GM12801 (cell line): ENCODE data around the gene FAM3C.

ENCODE experiments used
- TF ChIP-seq, protein P1 (sequence below): IDR thresholded peaks from one replicate; pipeline ENCODE4 v1.5.1; 2011; ENCODE audit warnings: control low read depth; ENCODE audit not compliant: insufficient read length; ENCODE audit errors: extremely low read depth

The FAM3C gene

DNA sequence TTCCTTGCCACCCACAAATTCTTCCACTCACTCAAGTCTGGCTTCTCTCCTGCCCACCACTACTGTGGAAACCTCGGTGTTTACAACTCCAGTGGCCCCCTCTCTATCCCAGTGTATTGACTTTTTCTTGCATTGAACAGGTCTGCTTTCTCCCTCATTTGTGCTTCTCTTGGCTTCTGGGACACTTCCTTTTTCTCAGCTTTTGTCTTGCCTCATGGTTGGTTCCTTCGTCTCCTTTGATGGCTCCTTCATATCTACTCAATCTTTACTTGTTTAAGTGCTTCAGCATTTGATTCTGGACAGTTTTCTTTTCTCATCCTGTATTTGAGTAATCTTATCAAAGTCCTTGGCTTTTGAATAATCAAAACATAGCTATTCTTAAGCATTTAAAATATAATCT, 35.9 kb upstream of the FAM3C start:
- TF ChIP-seq, protein P1, sequence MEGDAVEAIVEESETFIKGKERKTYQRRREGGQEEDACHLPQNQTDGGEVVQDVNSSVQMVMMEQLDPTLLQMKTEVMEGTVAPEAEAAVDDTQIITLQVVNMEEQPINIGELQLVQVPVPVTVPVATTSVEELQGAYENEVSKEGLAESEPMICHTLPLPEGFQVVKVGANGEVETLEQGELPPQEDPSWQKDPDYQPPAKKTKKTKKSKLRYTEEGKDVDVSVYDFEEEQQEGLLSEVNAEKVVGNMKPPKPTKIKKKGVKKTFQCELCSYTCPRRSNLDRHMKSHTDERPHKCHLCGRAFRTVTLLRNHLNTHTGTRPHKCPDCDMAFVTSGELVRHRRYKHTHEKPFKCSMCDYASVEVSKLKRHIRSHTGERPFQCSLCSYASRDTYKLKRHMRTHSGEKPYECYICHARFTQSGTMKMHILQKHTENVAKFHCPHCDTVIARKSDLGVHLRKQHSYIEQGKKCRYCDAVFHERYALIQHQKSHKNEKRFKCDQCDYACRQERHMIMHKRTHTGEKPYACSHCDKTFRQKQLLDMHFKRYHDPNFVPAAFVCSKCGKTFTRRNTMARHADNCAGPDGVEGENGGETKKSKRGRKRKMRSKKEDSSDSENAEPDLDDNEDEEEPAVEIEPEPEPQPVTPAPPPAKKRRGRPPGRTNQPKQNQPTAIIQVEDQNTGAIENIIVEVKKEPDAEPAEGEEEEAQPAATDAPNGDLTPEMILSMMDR: no peak

DNA sequence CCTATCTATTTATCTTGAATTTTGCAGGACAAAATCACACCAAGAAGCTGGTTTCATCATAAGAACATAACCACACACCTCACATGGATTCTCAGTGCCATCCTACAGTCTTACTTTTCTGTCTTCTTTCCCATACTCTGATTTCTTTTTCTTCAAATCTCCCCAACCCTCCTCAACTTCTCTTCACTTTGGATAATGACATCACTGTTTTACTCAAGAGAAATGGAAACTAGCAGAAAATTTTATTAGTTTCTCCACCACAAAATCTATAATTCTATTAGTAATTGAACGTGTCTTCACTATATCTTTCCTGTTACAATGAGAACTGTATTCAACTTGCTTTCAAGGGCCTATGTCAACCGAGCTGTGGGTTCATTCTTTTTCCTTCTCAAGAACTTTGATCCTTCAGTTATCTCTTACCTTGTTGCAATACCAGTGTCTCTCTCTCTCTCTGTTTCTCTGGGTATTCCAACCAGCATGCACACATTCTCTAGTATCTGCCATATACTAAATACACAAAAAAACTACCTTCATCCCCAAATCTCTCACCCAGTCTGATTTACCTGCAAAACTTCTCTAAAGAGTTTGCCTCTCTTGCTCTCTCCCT, 35.4 kb upstream of the FAM3C start:
- TF ChIP-seq, protein P1: no peak

DNA sequence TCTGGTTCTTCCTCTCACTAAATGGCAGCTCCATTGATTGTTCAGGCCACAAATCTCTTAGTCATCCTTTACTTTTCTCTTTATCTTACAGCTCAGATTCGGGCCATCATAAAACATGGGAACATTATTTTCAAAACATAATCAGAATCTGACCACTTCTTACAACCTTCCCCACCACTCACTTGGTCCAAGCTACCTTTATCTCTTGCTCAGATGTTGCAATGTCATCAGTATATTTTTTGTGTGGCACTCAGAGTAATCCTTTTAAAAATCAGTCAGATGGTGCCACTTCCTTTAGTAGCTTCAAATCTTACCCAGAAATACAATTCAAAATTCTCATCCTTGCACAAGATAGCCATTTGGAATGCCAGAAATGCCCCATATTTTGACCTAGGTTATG, 34.5 kb upstream of the FAM3C start:
- TF ChIP-seq, protein P1: no peak

DNA sequence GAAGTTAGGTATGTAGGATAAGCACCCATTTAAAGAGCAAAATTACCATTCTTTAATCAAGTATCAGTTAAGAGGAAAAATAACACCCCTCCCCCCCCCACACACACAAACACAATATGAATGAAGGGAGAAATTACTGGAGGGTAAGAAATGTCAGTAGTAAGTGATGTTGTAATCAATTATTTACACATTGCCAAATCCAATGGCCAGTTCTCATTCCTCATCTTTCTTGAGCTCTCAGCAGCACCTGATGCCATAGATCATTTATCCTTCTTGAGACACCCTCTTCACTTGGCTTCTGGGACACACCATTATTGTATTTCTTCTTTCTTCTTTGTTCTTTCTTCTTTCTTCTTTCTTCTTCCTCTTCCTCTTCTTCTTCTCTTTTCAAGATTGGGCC, 33.7 kb upstream of the FAM3C start:
- TF ChIP-seq, protein P1: no peak

DNA sequence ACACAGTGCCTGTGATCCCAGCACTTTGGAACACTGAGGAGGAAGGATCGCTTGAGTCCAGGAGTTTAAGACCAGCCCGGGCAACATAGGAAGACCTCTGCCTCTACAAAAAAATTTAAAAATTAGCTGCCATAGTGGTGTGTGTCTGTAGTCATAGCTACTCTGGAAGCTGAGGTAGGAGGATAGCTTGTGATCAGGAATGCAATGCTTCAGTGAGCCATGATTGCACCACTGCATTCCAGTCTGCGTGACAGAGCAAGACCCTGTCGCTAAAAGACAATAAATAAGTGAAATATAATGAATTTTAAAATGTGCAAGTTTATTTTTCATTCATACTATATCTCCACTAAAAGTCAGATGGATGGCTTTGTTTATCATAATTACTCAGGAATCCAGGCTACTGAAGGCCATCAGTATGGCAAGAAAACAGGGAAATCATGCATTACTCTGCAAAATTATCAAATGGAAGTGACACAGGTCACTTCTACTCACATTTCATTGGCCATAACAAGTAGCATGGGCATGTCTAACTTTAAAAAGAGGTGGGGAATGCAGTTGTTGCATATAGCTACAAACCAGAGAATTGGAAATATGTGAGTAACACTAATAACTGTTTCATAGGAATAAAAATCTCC, 32.9 kb upstream of the FAM3C start:
- TF ChIP-seq, protein P1: no peak

DNA sequence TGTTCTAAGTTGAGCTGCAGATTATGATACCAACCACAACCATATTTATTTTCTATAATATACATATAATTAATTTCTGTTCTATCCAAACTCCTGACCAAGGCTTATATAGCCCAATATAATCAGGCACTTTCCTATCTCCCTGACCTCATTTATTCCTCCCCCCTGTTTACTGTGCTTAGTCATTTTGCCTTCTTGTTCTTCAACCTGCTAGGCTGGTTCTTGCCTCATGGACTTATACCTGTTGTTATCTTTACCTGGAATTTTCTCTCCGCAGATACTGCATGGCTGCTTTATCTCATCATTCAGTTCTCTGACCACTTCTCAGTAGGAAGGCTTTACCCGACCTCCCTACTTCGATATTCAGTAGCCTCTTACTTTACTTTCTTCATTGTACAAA, 24.9 kb upstream of the FAM3C start:
- TF ChIP-seq, protein P1: no peak

DNA sequence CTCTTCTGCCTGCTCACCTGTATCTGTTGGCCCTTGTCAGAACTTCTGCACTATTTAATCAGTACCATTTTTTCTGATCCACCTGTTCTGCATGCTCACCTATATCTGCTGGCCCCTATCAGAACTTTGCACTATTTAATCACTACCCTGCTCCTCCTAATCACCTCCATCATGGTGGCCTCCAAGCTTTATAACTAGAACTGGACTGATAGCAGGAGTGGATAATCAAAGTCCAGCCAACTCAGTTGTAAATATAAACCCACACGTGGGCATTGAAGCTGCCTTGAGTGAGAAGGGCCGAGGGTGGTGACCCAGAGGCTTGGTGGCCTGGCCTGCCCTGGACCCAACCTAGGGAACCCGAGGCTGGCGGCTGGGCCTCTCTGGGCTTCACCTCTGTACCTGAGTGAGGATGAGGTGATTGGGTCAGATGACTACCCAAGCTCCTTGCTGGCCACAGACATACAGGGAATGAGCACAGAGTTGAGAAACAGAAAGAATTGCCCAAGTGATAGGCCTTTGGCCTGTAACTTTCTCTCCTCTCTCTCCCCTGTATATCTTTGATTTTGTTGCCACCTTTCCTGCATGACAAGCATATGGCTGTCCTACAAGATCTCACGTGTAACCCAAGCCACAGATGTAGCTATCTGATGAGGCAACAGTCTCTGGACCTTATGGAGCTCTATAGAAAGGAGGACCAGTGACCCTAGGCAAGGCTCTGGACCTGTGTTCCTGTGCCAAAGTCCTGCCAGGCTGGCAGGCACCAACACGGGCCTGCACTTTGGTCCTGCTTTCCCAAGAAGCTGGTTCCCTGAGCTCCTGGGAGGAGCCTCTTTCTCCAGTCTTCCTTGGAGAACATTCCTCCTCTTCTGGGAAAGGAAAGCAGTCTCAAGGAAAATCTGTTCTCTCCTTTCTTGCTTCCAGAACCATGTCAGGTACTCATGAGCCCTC, 23.4 kb upstream of the FAM3C start:
- TF ChIP-seq, protein P1: no peak
